SK-N-SH treated with all-trans-retinoic acid at 6 μM for 48 hours (cell line): ENCODE data around the gene LYVE1.

Experiments
- ARNTL ChIP-seq: fragments of 450-650 bp; formaldehyde crosslinking; IDR thresholded peaks from 2 replicates; pipeline ENCODE4 v1.5.0; 2020; ENCODE audit warnings: low read depth, mild to moderate bottlenecking, moderate library complexity, borderline replicate concordance
- ESRRG ChIP-seq: fragments of 250-450 bp; sonication (Bioruptor Pico); IDR thresholded peaks from 2 replicates; pipeline ENCODE4 v1.6.1; 2021; ENCODE audit warnings: mild to moderate bottlenecking
- OSR1 ChIP-seq: fragments of 250-450 bp; sonication (Bioruptor Pico); IDR thresholded peaks from 2 replicates; pipeline ENCODE4 v1.8.0; 2022; ENCODE audit warnings: moderate library complexity, mild to moderate bottlenecking, inconsistent platforms
- SNAI2 ChIP-seq: fragments of 250-450 bp; sonication (Bioruptor Pico); IDR thresholded peaks from 2 replicates; pipeline ENCODE4 v1.5.0; 2020; ENCODE audit warnings: mild to moderate bottlenecking, moderate library complexity
- TOX ChIP-seq: fragments of 250-450 bp; sonication (Bioruptor Pico); IDR thresholded peaks from 2 replicates; pipeline ENCODE4 v1.8.0; 2021; ENCODE audit warnings: mild to moderate bottlenecking, moderate library complexity, borderline replicate concordance
- ZFP30 ChIP-seq: fragments of 450-650 bp; formaldehyde crosslinking; IDR thresholded peaks from 2 replicates; pipeline ENCODE4 v1.5.0; 2022; ENCODE audit warnings: mild to moderate bottlenecking, moderate library complexity
- ZNF565 ChIP-seq: fragments of 450-650 bp; formaldehyde crosslinking; conservative IDR thresholded peaks from 2 replicates; pipeline ENCODE4 v1.5.0; 2020; ENCODE audit warnings: low read depth, mild to moderate bottlenecking, moderate library complexity
- ZNF70 ChIP-seq: fragments of 450-650 bp; formaldehyde crosslinking; IDR thresholded peaks from 2 replicates; pipeline ENCODE4 v1.5.0; 2020; ENCODE audit warnings: mild to moderate bottlenecking, moderate library complexity
- TF ChIP-seq, protein P1 (sequence below): fragments of 250-450 bp; sonication (Bioruptor Pico); IDR thresholded peaks from 2 replicates; pipeline ENCODE4 v1.5.1; 2020; ENCODE audit warnings: low read depth, mild to moderate bottlenecking, moderate library complexity
- TF ChIP-seq, protein P2 (sequence below): fragments of 250-450 bp; sonication (Bioruptor Pico); IDR thresholded peaks from 2 replicates; pipeline ENCODE4 v1.8.0; 2020; ENCODE audit warnings: mild to moderate bottlenecking, moderate library complexity, borderline replicate concordance
- TF ChIP-seq, protein P3 (sequence below): fragments of 250-450 bp; sonication (Bioruptor Pico); IDR thresholded peaks from 2 replicates; pipeline ENCODE4 v1.5.1; 2021; ENCODE audit warnings: mild to moderate bottlenecking, moderate library complexity

DNA sequence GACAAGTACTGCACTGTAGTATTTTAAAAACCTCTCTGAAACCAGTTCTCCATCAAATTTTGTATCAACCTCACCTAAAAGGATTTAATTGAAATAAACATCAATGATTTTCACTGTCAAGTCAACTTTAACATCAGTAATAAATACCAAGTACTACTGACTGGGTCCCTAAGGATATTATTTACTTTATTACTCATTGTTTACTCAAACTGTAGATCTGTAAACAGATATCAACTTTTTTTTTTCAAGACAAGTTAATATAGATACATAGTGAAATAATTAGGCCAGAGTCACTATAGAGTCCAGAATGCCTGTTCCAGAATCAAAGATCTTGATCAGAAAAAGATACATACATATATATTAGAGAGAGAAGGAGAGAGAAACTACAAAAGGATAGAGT is 29.1 kb downstream of the LYVE1 start:
- no peak for TF ChIP-seq ZNF565 (CRISPR knock-in tag)
- TF ChIP-seq, protein P1, sequence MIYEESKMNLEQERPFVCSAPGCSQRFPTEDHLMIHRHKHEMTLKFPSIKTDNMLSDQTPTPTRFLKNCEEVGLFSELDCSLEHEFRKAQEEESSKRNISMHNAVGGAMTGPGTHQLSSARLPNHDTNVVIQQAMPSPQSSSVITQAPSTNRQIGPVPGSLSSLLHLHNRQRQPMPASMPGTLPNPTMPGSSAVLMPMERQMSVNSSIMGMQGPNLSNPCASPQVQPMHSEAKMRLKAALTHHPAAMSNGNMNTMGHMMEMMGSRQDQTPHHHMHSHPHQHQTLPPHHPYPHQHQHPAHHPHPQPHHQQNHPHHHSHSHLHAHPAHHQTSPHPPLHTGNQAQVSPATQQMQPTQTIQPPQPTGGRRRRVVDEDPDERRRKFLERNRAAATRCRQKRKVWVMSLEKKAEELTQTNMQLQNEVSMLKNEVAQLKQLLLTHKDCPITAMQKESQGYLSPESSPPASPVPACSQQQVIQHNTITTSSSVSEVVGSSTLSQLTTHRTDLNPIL (CRISPR knock-in tag), result no peak
- TF ChIP-seq, protein P2, sequence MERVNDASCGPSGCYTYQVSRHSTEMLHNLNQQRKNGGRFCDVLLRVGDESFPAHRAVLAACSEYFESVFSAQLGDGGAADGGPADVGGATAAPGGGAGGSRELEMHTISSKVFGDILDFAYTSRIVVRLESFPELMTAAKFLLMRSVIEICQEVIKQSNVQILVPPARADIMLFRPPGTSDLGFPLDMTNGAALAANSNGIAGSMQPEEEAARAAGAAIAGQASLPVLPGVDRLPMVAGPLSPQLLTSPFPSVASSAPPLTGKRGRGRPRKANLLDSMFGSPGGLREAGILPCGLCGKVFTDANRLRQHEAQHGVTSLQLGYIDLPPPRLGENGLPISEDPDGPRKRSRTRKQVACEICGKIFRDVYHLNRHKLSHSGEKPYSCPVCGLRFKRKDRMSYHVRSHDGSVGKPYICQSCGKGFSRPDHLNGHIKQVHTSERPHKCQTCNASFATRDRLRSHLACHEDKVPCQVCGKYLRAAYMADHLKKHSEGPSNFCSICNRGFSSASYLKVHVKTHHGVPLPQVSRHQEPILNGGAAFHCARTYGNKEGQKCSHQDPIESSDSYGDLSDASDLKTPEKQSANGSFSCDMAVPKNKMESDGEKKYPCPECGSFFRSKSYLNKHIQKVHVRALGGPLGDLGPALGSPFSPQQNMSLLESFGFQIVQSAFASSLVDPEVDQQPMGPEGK (CRISPR knock-in tag), result no peak
- no peak for TF ChIP-seq ARNTL (CRISPR knock-in tag)
- no peak for TF ChIP-seq ZFP30 (CRISPR knock-in tag)
- TF ChIP-seq, protein P3, sequence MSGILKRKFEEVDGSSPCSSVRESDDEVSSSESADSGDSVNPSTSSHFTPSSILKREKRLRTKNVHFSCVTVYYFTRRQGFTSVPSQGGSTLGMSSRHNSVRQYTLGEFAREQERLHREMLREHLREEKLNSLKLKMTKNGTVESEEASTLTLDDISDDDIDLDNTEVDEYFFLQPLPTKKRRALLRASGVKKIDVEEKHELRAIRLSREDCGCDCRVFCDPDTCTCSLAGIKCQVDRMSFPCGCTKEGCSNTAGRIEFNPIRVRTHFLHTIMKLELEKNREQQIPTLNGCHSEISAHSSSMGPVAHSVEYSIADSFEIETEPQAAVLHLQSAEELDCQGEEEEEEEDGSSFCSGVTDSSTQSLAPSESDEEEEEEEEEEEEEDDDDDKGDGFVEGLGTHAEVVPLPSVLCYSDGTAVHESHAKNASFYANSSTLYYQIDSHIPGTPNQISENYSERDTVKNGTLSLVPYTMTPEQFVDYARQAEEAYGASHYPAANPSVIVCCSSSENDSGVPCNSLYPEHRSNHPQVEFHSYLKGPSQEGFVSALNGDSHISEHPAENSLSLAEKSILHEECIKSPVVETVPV (CRISPR knock-in tag), result no peak
- no peak for TF ChIP-seq OSR1 (CRISPR knock-in tag)
- TF ChIP-seq ZNF70 (CRISPR knock-in tag), result no peak
- TF ChIP-seq ESRRG (CRISPR knock-in tag), result no peak
- TF ChIP-seq SNAI2 (CRISPR knock-in tag), result no peak
- no peak for TF ChIP-seq TOX
